RWPE1 (cell line): Measurements from ENCODE around the gene TSPAN18.

Source experiments
- CTCF ChIA-PET: fragments of 350-600 bp; sonication (Branson Sonifier 250); formaldehyde crosslinking; extraction: SDS; loops from one replicate; lab custom pipeline; 2021; lab: Yijun Ruan, JAX
- POLR2A ChIA-PET: fragments of 400-600 bp; formaldehyde crosslinking; extraction: SDS; loops from one replicate; lab custom pipeline; 2020; ENCODE audit warnings: antibody characterized with exemption; ENCODE audit not compliant: low non-redundant PET; lab: Yijun Ruan, JAX
- DNase-seq: peaks from one replicate; pipeline ENCODE4 v3.0.0; 2012; ENCODE audit warnings: low spot score
- H3K27ac ChIP-seq: fragments of 450-650 bp; 2 replicates; pipeline ENCODE4 v1.5.1; 2017
- CTCF ChIP-seq: fragments of 450-650 bp; conservative IDR thresholded peaks from 2 replicates; pipeline ENCODE4 v1.5.1; 2017; ENCODE audit warnings: low read depth, mild to moderate bottlenecking

The TSPAN18 gene

GRCh38 chr11:44753961-44754645, 27.3 kb downstream of the TSPAN18 start:
- CTCF ChIA-PET: interaction anchor here (0.7 to 1.0 kb wide), 2 partner anchors 22 to 128 kb away, joined by 3 read pairs; no protein-coding TSS in a partner anchor
- no peak for DNase-seq
- H3K27ac ChIP-seq: no peak overlapping the region
- TF ChIP-seq CTCF: no peak
- POLR2A ChIA-PET: no interaction called here

GRCh38 chr11:44754876-44755555, 28.3 kb downstream of the TSPAN18 start:
- CTCF ChIA-PET: no interaction called here
- TF ChIP-seq CTCF: no peak
- POLR2A ChIA-PET: no interaction called here
- DNase-seq: no peak
- H3K27ac ChIP-seq: no peak overlapping the region

- ChIA-PET POLR2A (interaction anchor here (0.6 kb wide), 1 partner anchor 197 kb away, joined by 3 read pairs; no protein-coding TSS in a partner anchor), CTCF (no interaction called here)
- DNase-seq: no peak
- H3K27ac ChIP-seq: no peak overlapping the region
- TF ChIP-seq CTCF: no peak
Measured at GRCh38 chr11:44755556-44756523, 29.1 kb downstream of the TSPAN18 start.

- no peak for TF ChIP-seq CTCF
- ChIA-PET CTCF (no interaction called here), POLR2A (no interaction called here)
Measured at GRCh38 chr11:44758983-44759382, 32.2 kb downstream of the TSPAN18 start.

GRCh38 chr11:44759743-44760476, 33.1 kb downstream of the TSPAN18 start:
- POLR2A ChIA-PET: no interaction called here
- no peak for DNase-seq
- no peak overlapping the region for H3K27ac ChIP-seq
- CTCF ChIA-PET: interaction anchor here (0.6 to 1.3 kb wide), 2 partner anchors 167 to 741 kb away, joined by 3 to 5 read pairs; no protein-coding TSS in a partner anchor
- no peak for TF ChIP-seq CTCF

More at GRCh38 chr11:44758983-44759382, 32.2 kb downstream of the TSPAN18 start:
- no peak for DNase-seq
- no peak overlapping the region for H3K27ac ChIP-seq
